Frontal cortex (tissue), 4 donors: ENCODE measurements around the gene DNAJC5. TPM values are rescaled to one million over a fixed set of nuclear protein-coding genes. Genes with fewer than 3 reads are reported as not detected.
"Not testable (repeated sequence)": the region's sequence is repeated elsewhere in the genome, so short reads cannot be mapped to it uniquely, and the experiment has no call there.

Experiments used
- DNase-seq, 2 donors: peaks; one replicate each; pipeline ENCODE4 v3.0.0; 2012; ENCODE audit warnings: low spot score in 2 of 2
- FAIRE-seq: peaks from 2 replicates; lab custom pipeline; 2012; peaks lifted over from hg19 to GRCh38; lab: Jason Lieb, UNC
- total RNA-seq: library from RNA; depleted of rRNA; stranded (reverse); fragments of >200 nt; gene quantifications from one replicate; pipeline ENCODE4 v1.2.3, GENCODE V29; 2014
- donor health status: control.
- donor health status: control.
- donor health status: control.

DNAJC5 gene
- total RNA-seq, 1 donor from 2014 or later, result 102 TPM

GRCh38 chr20:63947638-63948456 lies 52.9 kb downstream of the DNAJC5 start:
- FAIRE-seq (no peak), DNase-seq (peak in 1 of 2 donors; percentile 63)

GRCh38 chr20:63950701-63951397 lies 55.9 kb downstream of the DNAJC5 start:
- DNase-seq, result no peak

GRCh38 chr20:63951398-63952209 lies 56.7 kb downstream of the DNAJC5 start:
- FAIRE-seq, result no peak
- no peak for DNase-seq

More at GRCh38 chr20:63950701-63951397, 55.9 kb downstream of the DNAJC5 start:
- no peak for FAIRE-seq

- DNase-seq (no peak), FAIRE-seq (no peak)
These were observed 57.2 kb downstream of the DNAJC5 start for GRCh38 chr20:63952210-63952535.

GRCh38 chr20:63952769-63953168 lies 57.8 kb downstream of the DNAJC5 start:
- DNase-seq (no peak), FAIRE-seq (no peak)

GRCh38 chr20:63953764-63954429 lies 59.0 kb downstream of the DNAJC5 start:
- no peak for FAIRE-seq
- no peak for DNase-seq

GRCh38 chr20:63955281-63955826 lies 60.4 kb downstream of the DNAJC5 start:
- DNase-seq (peak; percentile 76), FAIRE-seq (no peak)

- FAIRE-seq, result peak; percentile 70
- DNase-seq, result peak; percentile 96 to 99
These were observed 61.1 kb downstream of the DNAJC5 start, which contains the start of gene UCKL1 for GRCh38 chr20:63955827-63956663. TSS of gene UCKL1 (minus strand) at chr20:63956416. CDS start at chr20:63956372, 44 bp downstream.

- FAIRE-seq, result no peak
These were observed 61.7 kb downstream of the DNAJC5 start for GRCh38 chr20:63956664-63957003.

GRCh38 chr20:63957004-63957689 lies 62.2 kb downstream of the DNAJC5 start:
- FAIRE-seq (no peak), DNase-seq (peak; percentile 72 to 73)

More at GRCh38 chr20:63956664-63957003, 61.7 kb downstream of the DNAJC5 start:
- no peak for DNase-seq

- DNase-seq (no peak), FAIRE-seq (no peak)
These were observed 62.9 kb downstream of the DNAJC5 start for GRCh38 chr20:63957690-63958441.

GRCh38 chr20:63958471-63958870 lies 63.5 kb downstream of the DNAJC5 start:
- no peak for DNase-seq
- FAIRE-seq, result no peak

- no peak for FAIRE-seq
- DNase-seq, result no peak
These were observed 64.2 kb downstream of the DNAJC5 start for GRCh38 chr20:63958964-63959698.

- no peak for DNase-seq
- FAIRE-seq, result no peak
These were observed 64.8 kb downstream of the DNAJC5 start for GRCh38 chr20:63959699-63960075.

- not testable (repeated sequence) for DNase-seq, FAIRE-seq
These were observed 66.0 kb downstream of the DNAJC5 start for GRCh38 chr20:63960654-63961621.
